T-helper 9 cell (primary cell): Measurements from ENCODE around the gene ACHE.

ENCODE experiments used
- DNase-seq: peaks from one replicate; pipeline ENCODE4 v3.0.0-alpha.2; 2020

ACHE gene

DNA sequence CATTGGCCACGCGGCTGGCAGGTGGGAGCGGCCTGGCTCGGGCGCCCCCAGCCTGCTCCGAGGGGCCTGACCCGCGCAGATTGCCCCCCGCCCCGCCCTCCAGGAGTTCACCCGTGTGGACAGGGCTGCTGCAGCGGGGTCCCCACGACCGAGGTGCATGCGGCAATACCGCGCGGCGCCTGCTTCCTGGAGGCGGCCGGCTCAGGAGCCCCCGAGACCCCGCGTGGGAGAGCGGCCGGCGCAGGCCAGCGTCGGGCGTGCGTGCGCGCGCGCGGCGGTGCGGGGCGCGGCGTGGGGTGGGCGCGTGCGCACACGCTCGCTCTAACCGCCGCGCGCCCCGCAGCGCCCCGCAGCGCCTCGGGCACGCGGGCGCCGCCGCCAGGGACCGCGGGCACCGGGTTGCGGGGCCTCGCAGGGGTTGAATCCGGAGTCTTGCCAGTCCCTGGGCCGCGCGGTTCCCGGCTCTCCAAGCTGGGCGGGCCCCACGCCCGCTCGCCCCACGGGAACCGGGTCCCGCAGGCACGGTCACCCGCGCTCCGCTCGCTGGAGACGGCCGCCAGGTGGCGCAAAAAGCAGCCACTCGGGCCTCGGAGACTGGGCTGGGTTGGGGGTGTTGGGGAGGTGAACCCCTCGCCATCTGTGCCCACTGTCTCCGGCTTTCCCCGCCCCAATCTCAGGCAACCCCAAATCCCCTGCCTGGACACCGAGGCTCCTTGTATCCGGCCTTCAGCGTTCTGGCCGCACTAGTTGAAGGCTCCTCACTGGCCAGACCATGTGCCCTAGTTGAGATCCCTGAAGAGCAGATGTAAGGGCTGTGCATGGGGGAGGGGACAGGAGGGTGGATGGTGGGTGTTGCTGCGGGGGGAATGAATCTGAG lies 1.3 kb upstream of the ACHE start:
- peak; percentile 70 for DNase-seq

- no peak for DNase-seq
These were observed 456 bp upstream of the ACHE start for GRCh38 chr7:100895956-100896731.

- DNase-seq, result peak; percentile 50
These were observed 608 bp downstream of the ACHE start for GRCh38 chr7:100894860-100895700.

DNA sequence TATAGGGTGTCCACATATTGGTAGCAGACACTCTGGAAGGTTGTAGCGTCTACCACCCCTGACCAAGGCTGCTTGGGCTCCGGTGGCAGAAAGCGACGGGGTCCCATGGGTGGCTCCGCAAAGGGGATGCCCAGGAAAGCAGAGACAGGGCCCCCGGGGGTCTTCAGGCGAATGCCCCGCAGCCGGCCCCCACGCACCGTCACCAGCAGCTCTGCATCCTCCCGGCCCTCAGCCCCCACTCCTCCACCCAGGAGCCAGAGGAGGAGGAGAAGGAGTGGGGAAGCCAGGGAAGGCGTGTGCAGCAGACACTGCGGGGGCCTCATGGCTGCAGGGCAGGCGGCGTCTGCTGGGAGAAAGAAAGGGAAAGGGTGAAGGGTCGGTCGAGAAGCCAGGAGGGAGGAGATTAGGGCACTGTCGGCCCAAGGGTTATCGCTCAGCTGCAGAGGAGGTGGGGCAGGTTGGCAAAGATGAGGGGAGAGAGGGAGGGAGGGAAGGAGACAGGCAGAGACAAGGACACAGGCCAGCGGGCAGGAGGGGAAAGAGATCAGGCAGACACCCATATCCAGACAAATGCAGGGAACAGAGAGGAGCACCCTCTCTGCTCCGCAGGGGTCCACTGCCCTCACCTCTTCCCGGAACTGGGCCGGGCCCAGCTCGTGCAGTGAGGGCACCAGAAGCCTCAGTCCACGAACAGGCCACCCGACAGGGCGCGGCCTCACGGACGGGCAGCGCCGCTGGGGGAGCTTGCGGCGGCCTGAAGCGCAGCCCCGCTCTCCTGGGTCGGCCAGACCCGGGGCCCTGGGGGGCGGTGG lies 1.6 kb downstream of the ACHE start:
- DNase-seq, result no peak

GRCh38 chr7:100893318-100893895 lies 2.3 kb downstream of the ACHE start:
- DNase-seq, result no peak

- no peak for DNase-seq
These were observed 3.0 kb downstream of the ACHE start for GRCh38 chr7:100892364-100893317.

GRCh38 chr7:100891568-100892247 lies 4.0 kb downstream of the ACHE start:
- DNase-seq, result no peak

GRCh38 chr7:100890653-100891567 lies 4.8 kb downstream of the ACHE start:
- no peak for DNase-seq

DNA sequence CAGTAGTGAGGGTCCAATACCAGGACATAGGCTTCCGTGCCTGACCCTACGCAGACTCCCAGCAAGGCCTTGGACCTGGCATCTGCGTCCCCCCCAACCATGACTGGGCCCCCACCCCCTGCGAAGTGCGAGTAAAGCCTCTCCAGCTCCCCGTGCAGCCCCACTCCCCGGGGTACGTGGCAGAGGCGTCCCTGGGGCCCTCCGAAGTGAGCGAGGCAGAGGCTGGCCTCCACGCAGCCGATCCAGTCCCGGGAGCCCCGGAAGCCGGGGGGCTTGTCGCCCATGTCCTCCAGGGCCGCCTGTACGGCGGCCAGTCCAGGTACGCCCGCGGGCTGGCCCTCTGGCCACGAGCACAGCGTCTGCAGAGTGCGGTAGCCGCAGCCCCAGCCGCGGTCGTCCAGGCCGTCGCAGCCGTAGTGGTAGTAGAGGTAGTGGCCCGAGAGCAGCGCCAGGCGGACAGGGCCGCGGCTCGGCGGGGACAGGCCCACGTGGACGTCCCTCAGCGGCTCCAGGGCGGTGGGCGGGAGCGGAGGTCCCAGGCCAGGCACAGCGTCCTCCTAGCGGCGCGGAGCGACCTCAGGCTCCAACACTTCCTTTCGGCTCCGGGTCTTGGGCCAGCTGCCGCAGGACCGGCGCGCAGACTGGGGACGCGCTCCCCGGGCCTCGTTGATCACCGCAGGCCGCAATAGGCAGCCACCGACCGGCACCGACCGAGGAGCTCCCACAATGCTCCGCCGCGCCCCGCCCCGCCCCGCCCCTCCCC lies 6.5 kb downstream of the ACHE start, which contains the start of gene UFSP1:
TSS of gene UFSP1 (minus strand) at position 728 of the 763 bp plus-strand sequence. CDS start at position 284, 444 bp downstream.
- no peak for DNase-seq

- DNase-seq, result no peak
These were observed 7.2 kb downstream of the ACHE start for GRCh38 chr7:100888291-100888987.

- peak; percentile 51 for DNase-seq
These were observed 8.0 kb downstream of the ACHE start for GRCh38 chr7:100887516-100888290.

DNA sequence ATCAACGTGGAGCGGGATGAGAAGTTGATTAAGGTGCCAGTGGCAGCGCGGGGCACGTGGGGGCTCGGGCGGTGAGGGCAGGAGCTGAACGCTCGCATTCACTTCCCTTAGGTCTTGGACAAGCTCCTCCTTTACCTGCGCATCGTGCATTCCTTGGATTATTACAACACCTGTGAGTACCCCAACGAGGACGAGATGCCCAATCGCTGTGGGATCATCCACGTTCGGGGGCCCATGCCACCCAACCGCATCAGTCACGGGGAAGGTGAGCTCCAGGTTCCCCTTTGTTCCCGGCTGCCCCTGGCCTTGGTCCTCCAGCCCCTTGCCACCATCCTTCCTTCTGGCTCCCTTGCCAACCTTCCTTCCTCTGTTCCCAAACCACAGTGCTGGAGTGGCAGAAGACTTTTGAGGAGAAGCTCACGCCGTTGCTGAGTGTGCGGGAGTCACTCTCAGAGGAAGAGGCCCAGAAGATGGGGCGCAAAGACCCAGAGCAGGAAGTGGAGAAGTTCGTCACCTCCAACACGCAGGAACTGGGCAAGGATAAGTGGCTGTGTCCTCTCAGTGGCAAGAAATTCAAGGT lies 8.7 kb downstream of the ACHE start:
- no peak for DNase-seq

DNA sequence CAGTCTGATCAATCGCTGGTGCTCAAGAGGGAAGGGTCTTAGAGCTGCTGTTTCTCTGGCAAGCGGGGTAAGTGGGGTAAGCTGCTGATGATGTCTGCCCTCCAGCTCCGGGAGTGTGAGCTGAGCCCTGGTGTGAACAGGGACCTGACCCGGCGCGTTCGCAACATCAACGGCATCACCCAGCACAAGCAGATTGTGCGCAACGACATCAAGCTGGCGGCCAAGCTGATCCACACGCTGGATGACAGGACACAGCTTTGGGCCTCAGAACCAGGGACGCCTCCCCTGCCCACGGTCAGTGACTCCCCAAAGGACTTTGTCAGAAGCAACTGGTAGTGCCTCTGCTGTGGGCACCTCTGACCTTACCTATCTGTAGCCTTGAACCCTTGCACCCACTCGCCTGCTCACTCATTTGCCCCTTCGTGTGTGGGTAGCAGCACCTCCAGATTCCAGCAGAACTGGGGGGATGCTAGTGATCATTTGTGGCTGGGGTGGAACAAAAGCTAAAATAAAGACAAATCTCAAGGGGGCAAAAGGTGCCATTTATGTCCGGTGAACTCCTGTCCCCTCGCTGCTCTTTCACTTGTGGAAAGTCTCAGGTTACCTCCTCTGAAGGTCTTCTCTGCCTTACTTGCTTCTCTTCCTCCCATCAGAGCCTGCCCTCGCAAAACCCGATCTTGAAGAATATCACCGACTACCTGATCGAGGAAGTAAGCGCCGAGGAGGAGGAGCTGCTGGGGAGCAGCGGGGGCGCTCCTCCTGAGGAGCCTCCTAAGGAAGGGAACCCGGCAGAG lies 9.3 kb downstream of the ACHE start:
- no peak for DNase-seq

- DNase-seq, result no peak
These were observed 10.1 kb downstream of the ACHE start for GRCh38 chr7:100885440-100886141.
